Mesodermal cell (in vitro differentiated cells): ENCODE data around the gene NOTCH1.
"Not testable (repeated sequence)": the region's sequence is repeated elsewhere in the genome, so short reads cannot be mapped to it uniquely, and the experiment has no call there.

Experiments
- H3K27ac ChIP-seq: 2 replicates; pipeline ENCODE4 v1.7.0; 2013; ENCODE audit warnings: mild to moderate bottlenecking, low read depth, low read length, moderate library complexity; ENCODE audit not compliant: severe bottlenecking
- H3K36me3 ChIP-seq: 2 replicates; pipeline ENCODE4 v1.7.1; 2013; ENCODE audit warnings: mild to moderate bottlenecking, low read length, moderate library complexity; ENCODE audit not compliant: control insufficient read depth, insufficient read depth
- H3K4me1 ChIP-seq: one replicate; pipeline ENCODE4 v1.7.1; 2013; ENCODE audit warnings: mild to moderate bottlenecking, low read length; ENCODE audit not compliant: insufficient read depth, control insufficient read depth, poor library complexity, severe bottlenecking
- H3K4me3 ChIP-seq: 2 replicates; pipeline ENCODE4 v1.7.0; 2013; ENCODE audit warnings: low read length, control low read depth, mild to moderate bottlenecking; ENCODE audit not compliant: insufficient read depth, poor library complexity, severe bottlenecking; ENCODE audit errors: extremely low read depth
- H3K9me3 ChIP-seq: 2 replicates; pipeline ENCODE4 v1.7.1; 2013; ENCODE audit warnings: mild to moderate bottlenecking, low read length, moderate library complexity; ENCODE audit not compliant: control insufficient read depth
- WGBS, 2 experiments: methylation state at CpG; one replicate each; pipeline ENCODE4 v1.1.5; 2013; ENCODE audit warnings: missing lambda C conversion rate in 2 of 2; ENCODE audit not compliant: insufficient coverage in 2 of 2; 5-methylcytosine and 5-hydroxymethylcytosine counted together

Gene NOTCH1

GRCh38 chr9:136562746-136563495 is 17.1 kb upstream of the NOTCH1 start:
- H3K4me1 ChIP-seq: peaks cover 23% of the 10 kb centered on the region
- no peak overlapping the region for H3K4me3 ChIP-seq
- WGBS, 2 experiments: 92 to 96% methylated on average over 17 to 23 of the region's 24 CpGs
- no peaks in the 10 kb centered on the region for H3K36me3 ChIP-seq
- H3K9me3 ChIP-seq: peaks cover 22% of the 10 kb centered on the region
- H3K27ac ChIP-seq: no peak overlapping the region

- peaks cover 22% of the 10 kb centered on the region for H3K9me3 ChIP-seq
- no peak overlapping the region for H3K4me3 ChIP-seq
- WGBS, 2 experiments: 88 to 91% methylated on average over 17 to 23 of the region's 23 CpGs
Measured at GRCh38 chr9:136561779-136562178, 15.9 kb upstream of the NOTCH1 start.

GRCh38 chr9:136560586-136560985 is 14.7 kb upstream of the NOTCH1 start:
- Histone ChIP-seq H3K9me3 (peaks cover 22% of the 10 kb centered on the region), H3K4me3 (no peak overlapping the region), H3K36me3 (no peaks in the 10 kb centered on the region), H3K27ac (no peak overlapping the region), H3K4me1 (peaks cover 10% of the 10 kb centered on the region)
- 91 to 96% methylated on average over 3 of the region's 3 CpGs for WGBS, 2 experiments

More at GRCh38 chr9:136561779-136562178, 15.9 kb upstream of the NOTCH1 start:
- H3K36me3 ChIP-seq: no peaks in the 10 kb centered on the region
- peaks cover 18% of the 10 kb centered on the region for H3K4me1 ChIP-seq
- no peak overlapping the region for H3K27ac ChIP-seq

GRCh38 chr9:136559371-136559770 is 13.5 kb upstream of the NOTCH1 start:
- H3K36me3 ChIP-seq, H3K4me1 ChIP-seq, H3K27ac ChIP-seq, H3K4me3 ChIP-seq: not testable (repeated sequence)
- H3K9me3 ChIP-seq: peaks cover 22% of the 10 kb centered on the region
- WGBS, 2 experiments: 100% methylated on average over 2 of the region's 2 CpGs

- not testable (repeated sequence) for H3K4me3 ChIP-seq, H3K27ac ChIP-seq, H3K4me1 ChIP-seq, H3K36me3 ChIP-seq
- 87 to 91% methylated on average over 5 of the region's 5 CpGs for WGBS, 2 experiments
- peaks cover 22% of the 10 kb centered on the region for H3K9me3 ChIP-seq
Measured at GRCh38 chr9:136558846-136559245, 13.0 kb upstream of the NOTCH1 start.

GRCh38 chr9:136558373-136558772 is 12.5 kb upstream of the NOTCH1 start:
- Histone ChIP-seq H3K9me3 (peaks cover 22% of the 10 kb centered on the region), H3K4me1 (no peaks in the 10 kb centered on the region), H3K4me3 (no peak overlapping the region), H3K36me3 (no peaks in the 10 kb centered on the region), H3K27ac (no peak overlapping the region)
- 42 to 63% methylated on average over 2 to 4 of the region's 5 CpGs for WGBS, 2 experiments

- Histone ChIP-seq H3K4me1 (peaks cover 8% of the 10 kb centered on the region), H3K36me3 (no peaks in the 10 kb centered on the region), H3K9me3 (peaks cover 22% of the 10 kb centered on the region), H3K27ac (no peak overlapping the region), H3K4me3 (no peak overlapping the region)
- 82 to 84% methylated on average over 7 to 10 of the region's 10 CpGs for WGBS, 2 experiments
Measured at GRCh38 chr9:136557036-136557435, 11.2 kb upstream of the NOTCH1 start.

- 89 to 91% methylated on average over 17 to 18 of the region's 18 CpGs for WGBS, 2 experiments
- Histone ChIP-seq H3K4me3 (no peak overlapping the region), H3K4me1 (peaks cover 17% of the 10 kb centered on the region), H3K9me3 (peaks cover 18% of the 10 kb centered on the region), H3K27ac (no peak overlapping the region), H3K36me3 (no peaks in the 10 kb centered on the region)
Measured at GRCh38 chr9:136556166-136556565, 10.3 kb upstream of the NOTCH1 start.

GRCh38 chr9:136554870-136555269 is 9.0 kb upstream of the NOTCH1 start:
- H3K27ac ChIP-seq: no peak overlapping the region
- 85 to 90% methylated on average over 19 of the region's 19 CpGs for WGBS, 2 experiments
- H3K4me1 ChIP-seq: peaks cover 30% of the 10 kb centered on the region
- H3K36me3 ChIP-seq: no peaks in the 10 kb centered on the region
- H3K9me3 ChIP-seq: peaks cover 13% of the 10 kb centered on the region
- no peak overlapping the region for H3K4me3 ChIP-seq

GRCh38 chr9:136553581-136553980 is 7.7 kb upstream of the NOTCH1 start:
- H3K9me3 ChIP-seq: peaks cover 1% of the 10 kb centered on the region
- H3K27ac ChIP-seq: no peak overlapping the region
- WGBS, 2 experiments: 93 to 94% methylated on average over 11 to 14 of the region's 14 CpGs
- H3K4me1 ChIP-seq: peaks cover 38% of the 10 kb centered on the region
- no peaks in the 10 kb centered on the region for H3K36me3 ChIP-seq
- H3K4me3 ChIP-seq: no peak overlapping the region

- Histone ChIP-seq H3K4me3 (no peak overlapping the region), H3K27ac (peak overlapping the region; percentile 73), H3K9me3 (no peaks in the 10 kb centered on the region), H3K36me3 (no peaks in the 10 kb centered on the region), H3K4me1 (peaks cover 45% of the 10 kb centered on the region)
- 61 to 64% methylated on average over 16 to 22 of the region's 22 CpGs for WGBS, 2 experiments
Measured at GRCh38 chr9:136552117-136552703, 6.4 kb upstream of the NOTCH1 start.
